Ascending aorta (tissue), 2 donors: ENCODE measurements around the gene TNRC18. TPM values are rescaled to one million over a fixed set of nuclear protein-coding genes. Genes with fewer than 3 reads are reported as not detected.

ENCODE experiments used
- DNase-seq, 2 donors: peaks; one replicate each; pipeline ENCODE4 v3.0.0-alpha.2; 2019; ENCODE audit warnings: low spot score in 2 of 2
- H3K27ac ChIP-seq, 2 donors: fragments of 200-600 bp; sonication (generic); one replicate each; pipeline ENCODE4 v1.5.1; 2016 to 2017; ENCODE audit warnings: mild to moderate bottlenecking in 1 of 2
- H3K27me3 ChIP-seq: fragments of 200-600 bp; sonication (generic); one replicate; pipeline ENCODE4 v1.5.1; 2017
- H3K36me3 ChIP-seq, 2 donors: fragments of 200-600 bp; sonication (generic); one replicate each; pipeline ENCODE4 v1.5.1; 2016
- H3K4me1 ChIP-seq, 2 donors: fragments of 200-600 bp; sonication (generic); one replicate each; pipeline ENCODE4 v1.5.1; 2016 to 2017; ENCODE audit warnings: mild to moderate bottlenecking in 1 of 2
- H3K4me3 ChIP-seq, 2 donors: fragments of 200-600 bp; sonication (generic); one replicate each; pipeline ENCODE4 v1.5.1; 2016 to 2017; ENCODE audit warnings: mild to moderate bottlenecking in 1 of 2
- H3K9me3 ChIP-seq, 2 donors: fragments of 200-600 bp; sonication (generic); one replicate each; pipeline ENCODE4 v1.5.1; 2016
- intact Hi-C: fragments of 100-400 bp; cut with DNase I; formaldehyde crosslinking; loops from one replicate; pipeline ENCODE4 v1.15.1; 2023
- total RNA-seq: library from RNA; depleted of rRNA; stranded (reverse); fragments of >200 nt; gene quantifications from one replicate; pipeline ENCODE4 v1.1.0, GENCODE V29; 2016
- TF ChIP-seq, protein P1 (sequence below), 3 experiments: fragments of 200-600 bp in 2 of 3; fragments of 450-650 bp in 1 of 3; sonication (generic) in 2 of 3; IDR thresholded peaks; one replicate each; pipeline ENCODE4 v1.5.1; 2016 to 2019; ENCODE audit warnings: antibody characterized with exemption in 3 of 3, mild to moderate bottlenecking in 1 of 3, moderate library complexity in 1 of 3

Gene TNRC18
- total RNA-seq, 1 donor from 2014 or later, result 240 TPM

DNA sequence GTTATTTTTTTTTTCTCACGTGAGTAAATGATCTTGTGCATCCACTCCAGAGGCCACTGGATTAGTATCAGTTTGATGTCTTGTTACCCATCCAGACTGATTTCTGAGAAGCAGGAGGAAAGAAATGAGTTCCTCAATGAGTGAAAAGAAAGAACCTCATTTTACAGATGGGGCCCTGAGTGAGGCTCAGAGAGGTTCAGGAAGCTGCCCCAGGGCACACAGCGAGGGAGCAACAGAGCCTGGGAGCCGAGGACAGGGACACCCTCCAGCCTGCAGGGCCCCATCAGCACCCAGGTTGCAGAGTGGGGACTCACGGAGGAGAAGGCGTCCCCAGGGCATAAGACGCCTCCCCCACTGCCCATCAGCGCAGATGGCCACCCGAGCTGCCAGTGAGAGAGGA is 30.9 kb upstream of the TNRC18 start:
- Histone ChIP-seq H3K36me3 (no peaks in the 10 kb centered on the region), H3K27ac (no peak overlapping the region), H3K9me3 (no peaks in the 10 kb centered on the region), H3K4me1 (peaks cover 0 to 14% of the 10 kb centered on the region in 2 donors), H3K4me3 (no peak overlapping the region), H3K27me3 (no peaks in the 10 kb centered on the region)
- intact Hi-C loops, result no loop called here
- TF ChIP-seq, protein P1, sequence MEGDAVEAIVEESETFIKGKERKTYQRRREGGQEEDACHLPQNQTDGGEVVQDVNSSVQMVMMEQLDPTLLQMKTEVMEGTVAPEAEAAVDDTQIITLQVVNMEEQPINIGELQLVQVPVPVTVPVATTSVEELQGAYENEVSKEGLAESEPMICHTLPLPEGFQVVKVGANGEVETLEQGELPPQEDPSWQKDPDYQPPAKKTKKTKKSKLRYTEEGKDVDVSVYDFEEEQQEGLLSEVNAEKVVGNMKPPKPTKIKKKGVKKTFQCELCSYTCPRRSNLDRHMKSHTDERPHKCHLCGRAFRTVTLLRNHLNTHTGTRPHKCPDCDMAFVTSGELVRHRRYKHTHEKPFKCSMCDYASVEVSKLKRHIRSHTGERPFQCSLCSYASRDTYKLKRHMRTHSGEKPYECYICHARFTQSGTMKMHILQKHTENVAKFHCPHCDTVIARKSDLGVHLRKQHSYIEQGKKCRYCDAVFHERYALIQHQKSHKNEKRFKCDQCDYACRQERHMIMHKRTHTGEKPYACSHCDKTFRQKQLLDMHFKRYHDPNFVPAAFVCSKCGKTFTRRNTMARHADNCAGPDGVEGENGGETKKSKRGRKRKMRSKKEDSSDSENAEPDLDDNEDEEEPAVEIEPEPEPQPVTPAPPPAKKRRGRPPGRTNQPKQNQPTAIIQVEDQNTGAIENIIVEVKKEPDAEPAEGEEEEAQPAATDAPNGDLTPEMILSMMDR (IDR thresholded peaks at IDR 0.05), result no peak
- no peak for DNase-seq

DNA sequence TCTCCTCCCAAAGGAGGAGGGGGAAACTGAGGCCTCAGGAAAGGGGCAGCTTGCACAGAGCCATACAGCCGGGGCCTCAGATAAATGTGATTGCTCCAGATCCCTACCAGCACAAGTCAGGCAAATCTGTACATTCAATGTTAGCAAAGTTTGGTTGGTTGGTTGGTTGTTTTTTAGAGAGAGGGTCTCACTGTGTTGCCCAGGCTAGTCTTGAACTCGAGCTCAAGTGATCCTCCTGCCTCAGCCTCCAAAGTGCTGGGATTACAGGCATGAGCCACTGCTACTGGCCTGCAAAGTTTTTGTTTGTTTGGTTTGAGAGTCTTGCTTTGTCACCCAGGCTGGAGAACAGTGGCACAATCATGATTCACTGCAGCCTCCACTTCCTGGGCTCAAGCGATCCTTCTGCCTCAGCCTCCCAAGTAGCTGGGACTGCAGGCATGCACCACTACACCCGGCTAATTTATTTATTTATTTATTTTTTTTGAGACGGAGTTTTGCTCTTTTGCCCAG is 30.0 kb upstream of the TNRC18 start:
- no peaks in the 10 kb centered on the region for H3K27me3 ChIP-seq
- no peak overlapping the region for H3K27ac ChIP-seq
- TF ChIP-seq, protein P1 (IDR thresholded peaks at IDR 0.05), result no peak
- no peak for DNase-seq
- H3K4me1 ChIP-seq, result peaks cover 0 to 14% of the 10 kb centered on the region in 2 donors
- H3K9me3 ChIP-seq, result no peaks in the 10 kb centered on the region
- intact Hi-C loops, result loop anchor here (2.0 kb wide), 1 partner anchor 213 kb away; no protein-coding TSS in a partner anchor
- H3K4me3 ChIP-seq, result no peak overlapping the region
- no peaks in the 10 kb centered on the region for H3K36me3 ChIP-seq

DNA sequence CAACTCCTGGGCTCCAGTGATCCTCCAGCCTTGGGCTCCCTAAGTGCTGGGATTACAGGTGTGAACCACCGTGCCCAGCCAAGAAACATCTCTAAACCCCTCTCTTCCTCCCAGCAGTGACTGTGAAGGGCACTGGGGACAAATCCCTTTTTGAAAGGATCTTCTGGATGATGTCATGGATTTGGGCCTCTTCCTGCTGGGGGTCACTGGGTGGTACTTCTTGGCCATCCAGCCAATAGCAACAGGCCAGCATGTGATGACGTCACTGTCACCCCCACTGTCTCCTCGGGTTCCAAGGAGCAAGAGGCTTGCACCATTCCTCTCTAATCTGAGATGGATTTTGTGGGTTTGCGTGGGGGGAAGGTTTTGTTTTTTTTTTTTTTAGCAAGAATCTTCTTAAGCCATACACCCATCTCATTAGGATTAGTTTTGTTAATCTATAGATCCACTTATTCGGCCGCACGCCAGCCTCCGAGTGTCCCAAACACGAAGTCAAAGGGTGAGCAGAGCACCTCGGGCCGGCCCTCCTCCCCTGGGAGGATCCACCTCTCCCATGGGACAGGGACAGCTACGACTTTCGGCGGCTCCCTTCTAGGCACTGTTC is 29.4 kb upstream of the TNRC18 start:
- H3K27me3 ChIP-seq, result no peaks in the 10 kb centered on the region
- no peak overlapping the region for H3K4me3 ChIP-seq
- no peak overlapping the region for H3K27ac ChIP-seq
- DNase-seq, result no peak
- H3K4me1 ChIP-seq, result peaks cover 0 to 9% of the 10 kb centered on the region in 2 donors
- intact Hi-C loops, result loop anchor here (2.0 kb wide), 1 partner anchor 212 kb away; no protein-coding TSS in a partner anchor
- no peaks in the 10 kb centered on the region for H3K9me3 ChIP-seq
- TF ChIP-seq, protein P1 (IDR thresholded peaks at IDR 0.05), result no peak
- H3K36me3 ChIP-seq, result no peaks in the 10 kb centered on the region

DNA sequence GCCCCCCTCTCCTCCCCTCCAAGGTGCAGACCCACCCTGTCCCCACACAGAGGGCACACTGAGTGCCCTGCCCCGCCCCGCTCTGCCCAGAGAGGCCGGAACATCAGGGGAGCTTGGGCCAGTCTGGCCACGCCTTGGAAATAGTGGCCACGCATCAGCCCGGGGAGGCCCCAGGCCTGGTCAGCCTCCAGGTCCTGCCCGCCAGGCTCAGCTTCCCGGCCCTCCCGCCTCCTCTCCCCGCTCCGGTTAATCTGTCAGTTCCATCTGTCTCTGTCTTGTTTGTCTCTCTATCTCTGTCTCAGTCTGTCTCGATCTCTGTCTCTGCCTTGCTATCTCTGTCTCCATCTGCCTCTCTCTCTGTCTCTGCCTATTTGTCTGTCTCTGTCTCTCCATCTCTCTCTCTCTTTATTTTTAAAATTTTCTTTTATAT is 28.9 kb upstream of the TNRC18 start:
- Histone ChIP-seq H3K4me1 (peaks cover 0 to 6% of the 10 kb centered on the region in 2 donors), H3K27ac (no peak overlapping the region), H3K36me3 (no peaks in the 10 kb centered on the region), H3K27me3 (no peaks in the 10 kb centered on the region), H3K9me3 (no peaks in the 10 kb centered on the region), H3K4me3 (no peak overlapping the region)
- no peak for DNase-seq
- TF ChIP-seq, protein P1 (IDR thresholded peaks at IDR 0.05), result no peak
- intact Hi-C loops, result loop anchor here (2.0 kb wide), 1 partner anchor 212 kb away; no protein-coding TSS in a partner anchor

DNA sequence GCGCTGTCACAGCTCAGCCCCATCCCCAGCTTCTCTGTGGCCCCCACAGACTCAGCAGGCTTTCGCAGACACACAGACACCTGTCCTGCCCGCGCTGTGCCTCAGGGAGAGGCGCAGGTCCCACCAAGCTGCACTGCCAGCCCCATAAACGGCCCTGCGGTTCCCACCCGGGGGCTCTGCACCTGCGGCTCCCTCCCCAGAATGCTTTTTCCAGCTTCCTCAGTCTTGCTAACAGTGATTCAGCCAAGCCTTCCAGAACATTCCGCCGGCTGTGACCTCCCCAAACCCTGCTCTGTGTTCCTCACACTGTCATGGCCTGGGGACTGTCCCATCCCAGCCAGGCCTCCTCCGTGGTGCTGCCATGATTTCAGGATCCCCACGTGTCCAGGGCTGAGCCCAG is 27.8 kb upstream of the TNRC18 start:
- DNase-seq, result no peak
- H3K36me3 ChIP-seq, result no peaks in the 10 kb centered on the region
- H3K4me1 ChIP-seq, result peaks cover 0 to 3% of the 10 kb centered on the region in 2 donors
- TF ChIP-seq, protein P1 (IDR thresholded peaks at IDR 0.05), result no peak
- no peaks in the 10 kb centered on the region for H3K9me3 ChIP-seq
- intact Hi-C loops, result no loop called here
- H3K4me3 ChIP-seq, result no peak overlapping the region
- H3K27ac ChIP-seq, result no peak overlapping the region
- H3K27me3 ChIP-seq, result no peaks in the 10 kb centered on the region
